HG03045 (cell line): Measurements from ENCODE around the gene SOX6.

Experiments
- ATAC-seq: cut with Tn5 transposase; IDR thresholded peaks from one replicate; pipeline ENCODE4 v1.9.1; 2021; ENCODE audit warnings: mild to moderate bottlenecking, moderate library complexity; ENCODE audit not compliant: unreplicated experiment

The SOX6 gene

DNA sequence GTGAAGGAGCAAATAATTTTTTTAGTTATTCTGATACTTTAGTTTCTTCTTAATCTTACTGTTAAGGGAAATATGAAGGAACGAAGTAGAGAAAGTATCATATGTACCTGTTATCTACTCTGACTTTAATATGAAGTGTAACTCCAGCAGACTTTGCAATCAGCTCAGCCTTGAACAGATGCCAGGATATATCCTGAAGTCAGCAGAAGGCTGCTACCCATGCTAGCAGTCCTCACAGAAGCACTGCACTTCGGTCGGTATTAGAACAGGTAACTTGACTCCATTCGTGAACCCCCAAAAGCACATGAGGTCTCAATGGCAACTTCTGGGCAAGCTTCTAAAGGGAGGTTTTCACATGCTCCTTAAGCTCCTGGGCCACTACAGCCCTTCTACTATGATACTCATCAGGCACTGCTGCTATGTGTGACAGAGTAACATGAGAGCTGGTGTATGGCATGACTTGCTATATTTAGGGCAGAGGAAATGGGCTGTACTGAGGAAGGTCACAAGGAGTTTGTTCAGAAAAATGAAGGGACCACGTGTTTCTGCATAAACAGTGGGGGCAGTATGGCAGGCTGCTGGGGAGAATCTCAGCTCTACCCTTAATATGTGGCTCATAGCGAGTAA is 344.1 kb downstream of the SOX6 start:
- no peak for ATAC-seq

DNA sequence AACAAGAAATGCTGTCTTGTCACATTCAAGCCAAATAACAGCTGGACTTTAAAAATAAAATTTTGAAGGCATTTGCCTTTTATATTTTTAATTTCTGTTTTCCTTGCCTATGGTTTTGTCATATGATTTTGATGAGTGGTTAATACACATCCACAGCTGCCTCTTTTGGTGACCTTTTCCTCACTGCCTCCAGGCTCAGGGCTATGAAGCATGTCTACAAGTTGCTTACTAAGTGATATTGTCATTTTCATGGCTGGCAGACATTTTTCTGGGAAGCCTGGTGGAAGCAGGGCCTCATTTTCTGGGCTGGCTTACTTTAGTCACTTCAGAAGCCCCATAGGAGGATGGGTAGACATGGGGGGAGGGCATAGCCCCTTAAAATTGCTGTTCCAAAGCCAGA is 344.9 kb downstream of the SOX6 start:
- no peak for ATAC-seq

DNA sequence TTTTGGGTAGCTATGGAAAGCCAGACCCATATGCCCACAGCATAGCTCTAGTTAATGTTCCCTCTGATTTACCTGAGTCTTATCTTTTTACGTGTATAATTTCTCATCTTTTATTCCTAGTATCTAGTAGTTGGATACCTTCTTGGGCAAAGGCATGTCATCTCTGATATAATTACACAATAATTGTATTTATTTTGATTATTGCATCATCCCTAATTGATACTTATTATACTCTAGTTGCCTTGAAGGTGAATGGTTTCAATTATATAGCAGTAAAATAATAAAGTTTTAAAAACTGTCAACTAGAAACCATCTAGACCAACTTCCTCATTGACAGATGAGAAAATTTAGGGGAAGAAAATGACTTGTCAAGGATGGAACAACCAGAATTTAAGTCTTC is 347.3 kb downstream of the SOX6 start:
- no peak for ATAC-seq

DNA sequence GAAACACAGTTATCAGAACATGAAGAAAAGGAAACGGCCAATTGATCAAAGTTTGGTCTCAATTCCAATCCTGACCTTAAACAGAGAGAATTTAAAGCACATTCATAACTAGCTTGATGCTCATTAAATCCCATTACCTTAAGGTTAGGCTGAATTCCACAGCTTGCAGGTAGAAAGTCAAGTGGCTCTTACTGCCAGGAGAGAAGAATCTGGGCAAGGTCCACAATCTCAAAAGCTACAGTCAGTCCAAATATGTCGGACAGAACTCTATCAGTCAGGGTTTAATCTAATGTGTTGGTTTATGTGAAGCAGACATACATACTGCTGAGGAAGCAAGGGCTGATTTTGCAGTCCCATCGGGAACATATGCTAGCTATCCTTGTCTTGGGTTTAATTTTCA is 348.8 kb downstream of the SOX6 start:
- no peak for ATAC-seq

DNA sequence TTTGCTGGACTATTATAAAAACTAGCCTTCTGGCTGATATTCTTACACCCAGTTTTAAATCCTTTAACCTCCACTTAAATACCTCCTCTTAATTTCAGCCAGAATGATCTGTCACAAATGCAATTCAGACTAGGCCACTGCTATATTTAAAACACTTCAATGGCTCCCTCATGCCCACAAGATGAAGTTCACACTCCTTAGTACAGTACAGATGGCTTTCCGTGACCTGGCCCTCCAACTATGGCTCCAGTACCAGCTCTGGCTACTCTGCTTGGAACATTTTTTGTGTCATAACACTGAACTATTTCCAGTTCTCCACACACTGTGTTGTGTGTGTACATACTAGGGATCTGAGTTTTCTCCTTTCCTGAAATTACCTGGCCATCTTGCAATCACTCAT is 353.4 kb downstream of the SOX6 start:
- ATAC-seq = no peak

DNA sequence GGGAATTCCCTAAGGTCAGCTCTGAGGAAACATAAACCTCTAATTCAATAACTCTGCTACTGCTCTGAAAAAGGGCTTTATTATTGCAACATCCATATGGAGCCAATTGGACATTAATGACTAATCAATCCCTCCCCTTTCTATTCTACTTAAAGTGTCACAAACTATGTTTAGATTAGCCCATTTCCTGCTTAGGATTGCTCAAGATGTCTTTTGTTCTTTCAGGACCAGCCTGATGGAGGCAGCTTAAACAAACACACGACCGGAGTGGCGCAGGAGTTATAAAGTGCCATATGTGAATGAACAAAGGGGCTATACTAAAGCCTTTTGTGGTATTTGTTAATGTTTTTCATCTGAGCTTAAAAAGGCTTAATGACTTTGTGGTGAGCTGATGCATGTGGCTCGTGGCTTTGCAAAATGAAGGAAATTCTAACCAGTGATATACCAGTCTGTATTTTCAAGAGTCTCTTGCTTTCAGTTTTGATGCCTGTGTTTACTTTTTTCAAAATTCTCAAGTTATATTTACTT is 354.4 kb downstream of the SOX6 start:
- ATAC-seq = no peak

DNA sequence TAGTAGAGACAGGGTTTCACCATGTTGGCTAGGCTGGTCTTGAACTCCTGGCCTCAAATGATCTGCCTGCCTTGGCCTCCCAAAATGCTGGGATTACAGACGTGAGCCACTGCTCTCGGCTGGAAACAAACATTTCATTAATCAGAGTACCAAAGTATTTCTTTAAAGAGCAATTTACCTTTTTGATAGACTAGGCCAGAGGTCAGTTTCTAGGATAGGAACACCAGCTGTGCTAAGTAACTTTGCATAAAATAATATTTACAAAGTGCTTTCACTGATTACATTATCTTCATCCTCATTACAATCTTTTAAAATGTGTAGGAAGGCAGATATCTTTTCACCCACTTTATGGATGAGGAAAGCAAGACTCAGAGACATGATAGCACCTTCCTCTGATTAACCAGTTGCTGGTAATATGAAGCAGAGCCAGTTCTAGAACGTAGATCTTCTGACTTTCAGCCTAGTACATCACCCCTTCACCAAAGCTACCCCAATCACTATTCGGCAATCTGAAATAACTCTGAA is 355.2 kb downstream of the SOX6 start:
- ATAC-seq = no peak

DNA sequence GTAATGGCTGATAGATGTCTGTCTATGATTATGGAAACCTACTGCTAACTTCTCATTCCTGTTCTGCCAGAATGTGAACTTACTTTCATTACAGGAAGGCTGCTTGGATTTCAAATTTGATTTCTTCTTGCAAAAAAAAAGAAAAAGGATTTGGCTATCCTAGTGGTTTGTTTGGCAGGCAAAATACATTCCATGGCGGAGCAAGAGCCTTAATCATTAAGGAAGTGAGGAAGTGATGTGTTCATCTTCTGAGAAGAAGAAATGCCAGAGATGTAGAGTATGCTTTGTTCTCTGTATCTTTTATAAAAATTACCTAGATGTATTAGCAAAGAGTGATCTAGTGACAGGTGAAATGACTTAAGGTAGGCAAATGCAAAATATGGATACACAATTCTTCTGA is 356.3 kb downstream of the SOX6 start:
- ATAC-seq = no peak

DNA sequence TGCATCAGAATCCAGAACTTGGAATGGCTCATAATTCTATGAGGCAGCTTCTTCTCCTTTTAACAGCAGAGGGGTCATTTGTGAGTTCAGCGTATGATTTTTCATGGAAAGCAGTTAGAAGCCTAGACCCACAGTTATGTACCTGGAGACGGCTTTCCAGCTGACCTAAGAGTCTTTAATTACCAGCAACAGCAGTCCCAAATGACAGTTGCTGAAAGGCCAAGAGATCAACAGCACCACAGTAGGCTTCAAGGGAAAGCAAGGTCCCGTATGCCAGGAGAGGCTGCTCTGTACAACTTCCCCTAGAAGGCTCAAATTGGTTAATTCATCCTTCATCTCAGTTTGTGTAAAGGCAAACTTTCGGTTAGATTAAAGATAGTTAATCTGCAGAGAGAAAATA is 363.0 kb downstream of the SOX6 start:
- ATAC-seq = no peak

DNA sequence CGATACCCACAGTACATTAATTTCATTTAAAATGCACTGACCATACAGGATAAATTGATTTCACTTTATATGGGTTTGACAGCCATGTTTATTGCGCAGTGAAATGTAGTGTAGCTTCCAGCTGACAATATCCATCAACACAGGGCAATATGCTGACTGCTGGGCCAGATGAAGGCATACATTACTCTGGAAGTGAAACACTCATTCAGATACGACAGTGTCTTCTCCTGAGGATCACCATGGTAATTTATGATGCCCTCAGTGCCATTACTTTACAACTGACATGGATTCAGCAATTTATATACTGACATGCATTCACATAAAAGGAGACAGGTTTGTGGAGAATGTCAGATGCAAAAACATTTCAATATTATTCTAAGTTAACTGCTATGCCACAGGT is 365.1 kb downstream of the SOX6 start:
- ATAC-seq = no peak

DNA sequence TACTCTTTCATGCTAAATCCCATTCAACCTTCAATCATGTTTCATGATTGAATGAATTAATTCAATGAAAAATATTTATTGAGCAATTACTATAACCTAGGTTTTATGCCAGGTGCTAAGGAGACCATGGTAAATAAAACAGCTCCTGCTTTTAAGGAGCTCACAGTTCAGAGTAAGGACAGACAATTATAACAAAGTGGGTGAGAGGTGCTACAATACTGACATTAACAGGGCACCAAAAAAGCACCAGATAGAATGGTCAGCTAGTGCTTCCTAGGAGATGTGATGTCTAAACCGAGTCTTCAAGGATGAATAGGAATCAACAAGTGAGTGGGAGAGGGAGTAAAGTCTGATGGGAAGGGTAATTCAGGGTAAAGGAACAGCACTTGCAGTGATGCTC is 366.7 kb downstream of the SOX6 start:
- ATAC-seq = no peak

DNA sequence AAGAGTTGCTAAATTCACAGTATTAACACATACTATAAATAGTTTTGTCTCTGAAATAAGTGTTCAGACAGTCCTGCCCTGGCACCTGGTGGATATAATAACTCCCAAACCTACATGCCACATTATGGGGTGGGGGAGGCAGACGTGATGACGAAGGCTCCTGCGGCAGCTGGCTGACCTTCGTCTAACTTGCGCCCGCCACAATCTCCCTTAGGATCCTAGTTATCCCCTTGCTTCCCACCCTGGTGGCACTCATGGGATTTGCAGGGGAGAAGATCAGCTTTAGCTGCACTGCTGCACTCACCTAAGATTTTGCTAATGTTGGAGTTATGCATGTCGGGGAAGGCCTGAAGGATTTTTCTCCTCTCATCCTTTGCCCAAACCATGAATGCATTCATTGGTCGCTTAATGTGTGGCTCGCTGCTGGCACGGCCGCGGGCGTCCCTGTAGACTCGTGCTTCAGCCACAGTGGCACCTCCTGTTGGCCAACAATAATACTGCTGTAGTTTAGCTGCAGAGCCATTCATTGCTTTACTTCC is 367.6 kb downstream of the SOX6 start:
- ATAC-seq = no peak

DNA sequence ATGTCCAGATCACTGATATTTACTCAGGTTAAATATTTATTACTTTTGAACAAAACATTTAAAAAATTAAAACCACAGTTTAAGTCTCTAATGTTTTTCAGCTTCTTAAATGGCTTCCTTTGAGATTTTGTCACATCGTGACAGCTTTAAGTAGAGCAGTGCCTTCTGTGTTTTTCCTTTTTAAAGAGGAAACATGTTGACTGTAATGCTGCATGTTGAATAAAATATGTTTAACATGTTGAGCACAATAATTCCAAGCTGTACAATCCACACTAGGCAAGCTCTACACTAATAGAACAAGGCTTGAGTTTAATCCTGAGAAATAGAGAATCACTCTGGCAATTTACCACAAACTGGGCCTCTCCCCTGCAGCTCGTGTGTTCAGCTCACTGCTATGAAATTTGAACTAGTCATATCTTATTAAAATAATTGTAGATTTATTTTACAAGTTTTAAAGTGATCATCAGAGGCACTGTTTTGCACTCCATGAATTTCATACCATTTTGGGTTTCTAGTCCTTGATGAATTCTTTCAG is 368.3 kb downstream of the SOX6 start:
- ATAC-seq = no peak

DNA sequence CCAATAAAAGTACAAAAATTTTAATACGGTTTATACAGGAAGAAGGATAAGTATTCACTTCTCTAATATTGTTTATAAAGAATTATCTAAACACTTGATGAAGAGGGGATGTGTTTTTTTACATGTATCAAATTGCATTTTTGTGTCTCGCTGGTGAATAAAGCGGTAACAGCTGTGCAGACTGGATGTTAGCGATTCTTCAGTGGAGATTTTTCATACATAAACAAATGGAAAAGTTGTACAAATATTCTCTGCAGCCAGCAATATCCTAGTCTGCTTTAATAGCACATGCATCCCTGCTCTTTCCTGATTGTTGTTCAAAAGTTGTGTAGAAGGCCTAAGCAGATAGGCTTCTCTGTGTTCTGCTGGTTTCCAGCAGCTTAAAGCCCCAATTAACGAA is 369.3 kb downstream of the SOX6 start:
- no peak for ATAC-seq

DNA sequence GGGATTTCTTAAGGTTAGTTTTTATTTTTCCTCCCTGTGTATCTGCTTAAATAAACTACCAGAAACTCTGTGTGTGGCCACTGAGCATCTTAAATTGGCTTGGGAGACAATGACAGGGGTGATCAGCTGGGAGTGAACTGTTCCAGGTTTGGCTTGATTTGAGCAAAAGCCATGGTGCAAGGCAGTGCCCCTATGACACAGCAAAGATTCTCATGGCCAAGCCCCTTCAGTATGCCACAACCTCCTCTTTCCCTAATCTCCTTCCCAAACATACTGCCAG is 370.5 kb downstream of the SOX6 start:
- no peak for ATAC-seq

DNA sequence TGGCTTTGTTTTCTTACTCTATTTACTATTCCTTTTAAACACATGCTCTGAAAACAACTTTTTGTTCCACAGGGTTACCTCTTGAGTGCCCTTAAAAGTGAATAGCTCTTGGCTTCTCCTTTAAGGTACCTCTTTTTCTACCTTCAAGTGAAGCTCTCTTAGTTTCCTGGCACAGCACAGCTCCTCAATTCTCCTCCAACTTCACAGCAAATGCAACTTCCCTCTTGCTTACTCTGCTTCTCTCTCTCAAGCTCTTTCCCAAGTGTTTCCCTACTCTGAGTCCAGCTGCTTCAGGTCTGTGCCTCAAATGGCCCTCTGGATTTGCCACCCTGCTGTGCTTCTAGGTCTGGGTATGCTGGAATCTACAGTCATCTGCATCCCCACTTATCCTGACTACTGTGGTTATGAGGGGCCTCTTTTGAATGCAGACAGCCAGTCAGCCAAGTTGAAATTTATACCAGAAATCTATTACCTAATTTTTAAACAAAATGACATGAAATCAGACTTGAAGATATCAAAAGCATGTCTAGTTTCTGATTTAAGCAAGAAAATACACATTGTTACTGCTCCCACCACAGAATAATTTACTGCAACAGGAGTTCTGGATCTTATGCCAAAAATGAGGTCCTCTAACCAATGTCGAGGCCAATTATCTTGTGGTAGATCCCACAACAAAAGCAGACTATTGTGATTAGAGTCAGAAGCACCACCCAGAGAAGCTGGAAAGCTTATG is 371.1 kb downstream of the SOX6 start:
- ATAC-seq = no peak

DNA sequence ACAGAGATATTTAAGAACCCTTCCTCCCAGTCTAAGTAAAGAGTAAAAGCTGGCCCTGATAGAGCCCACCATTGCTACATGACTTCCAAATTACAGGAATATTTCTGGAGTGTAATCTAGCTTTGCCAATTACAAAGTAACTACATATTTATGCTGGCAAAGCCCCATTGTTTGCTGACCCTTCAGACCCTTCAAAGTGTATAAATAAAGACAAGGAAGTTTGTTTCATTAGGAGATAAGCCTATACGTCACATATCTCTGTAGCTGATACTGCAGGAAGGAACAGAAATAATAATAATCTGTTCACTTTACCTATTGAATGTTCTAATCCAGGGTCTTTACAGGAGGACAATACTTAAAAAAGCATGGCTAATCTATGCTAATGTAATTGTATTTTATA is 375.1 kb downstream of the SOX6 start:
- ATAC-seq = no peak

DNA sequence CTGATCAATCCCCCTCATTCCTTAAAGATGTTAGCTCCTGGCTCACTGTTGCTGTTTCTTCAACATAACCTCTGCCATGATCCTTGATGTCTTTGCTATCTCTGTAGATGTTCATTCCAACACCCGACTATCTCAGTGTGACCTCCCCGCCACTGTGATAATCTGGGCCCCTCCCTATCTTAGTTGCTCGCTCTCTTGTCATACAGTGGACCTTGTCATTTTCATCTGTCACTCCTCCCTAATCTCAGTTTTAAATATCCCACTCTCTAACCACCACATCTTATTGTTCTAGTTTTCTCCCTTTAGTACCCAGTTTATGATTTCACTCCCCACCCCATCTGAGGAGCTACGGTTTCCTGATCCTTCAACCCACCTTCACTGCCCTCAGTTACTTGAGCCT is 379.2 kb downstream of the SOX6 start:
- ATAC-seq = no peak

DNA sequence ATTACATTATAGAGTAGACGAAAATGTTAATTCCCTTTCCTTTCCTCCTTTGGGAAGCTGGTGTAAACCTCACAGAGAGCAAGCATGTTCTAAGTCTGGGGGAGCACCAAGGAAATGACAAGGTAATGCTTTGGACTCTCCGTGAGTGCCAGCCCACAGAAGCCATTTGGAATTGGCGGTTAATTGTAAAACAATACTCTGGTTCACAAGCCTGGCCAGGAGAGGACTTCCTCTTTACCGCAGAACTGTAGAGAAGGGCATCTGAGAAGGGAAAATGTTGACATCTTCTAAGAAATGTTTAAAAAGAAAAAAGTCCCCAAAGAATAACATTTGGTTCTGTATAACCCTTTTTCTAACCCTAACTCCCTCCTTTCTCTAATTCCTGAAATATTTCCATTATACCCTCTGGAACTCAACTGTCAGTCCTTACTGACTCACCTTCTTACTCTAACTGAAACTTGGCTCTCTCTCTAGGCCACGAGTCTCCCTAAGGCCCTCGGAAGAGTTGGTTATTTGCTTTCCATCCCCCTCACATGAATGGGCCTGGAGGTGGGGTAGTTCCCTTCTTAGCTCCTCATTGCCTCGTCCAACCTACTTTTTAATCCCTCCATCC is 379.8 kb downstream of the SOX6 start:
- ATAC-seq = no peak

DNA sequence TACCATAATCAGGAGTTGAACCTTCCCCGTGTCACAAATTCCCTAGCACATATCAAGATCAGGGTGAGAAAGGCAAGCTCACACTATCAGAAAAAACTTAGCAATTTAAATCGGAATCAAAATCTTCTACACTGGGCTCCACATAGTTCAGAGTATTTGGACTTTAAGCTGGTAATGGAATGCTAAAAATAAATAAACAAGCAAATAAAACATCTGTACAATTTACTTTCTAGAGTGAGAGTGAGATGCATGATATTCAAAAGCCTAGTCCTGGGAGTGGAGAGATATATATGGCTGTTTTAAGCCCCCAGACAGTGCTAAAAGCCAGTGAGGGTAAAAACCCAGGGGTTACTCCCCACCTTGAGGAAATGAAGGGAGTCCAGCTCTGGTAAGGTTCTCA is 380.6 kb downstream of the SOX6 start:
- ATAC-seq = no peak

DNA sequence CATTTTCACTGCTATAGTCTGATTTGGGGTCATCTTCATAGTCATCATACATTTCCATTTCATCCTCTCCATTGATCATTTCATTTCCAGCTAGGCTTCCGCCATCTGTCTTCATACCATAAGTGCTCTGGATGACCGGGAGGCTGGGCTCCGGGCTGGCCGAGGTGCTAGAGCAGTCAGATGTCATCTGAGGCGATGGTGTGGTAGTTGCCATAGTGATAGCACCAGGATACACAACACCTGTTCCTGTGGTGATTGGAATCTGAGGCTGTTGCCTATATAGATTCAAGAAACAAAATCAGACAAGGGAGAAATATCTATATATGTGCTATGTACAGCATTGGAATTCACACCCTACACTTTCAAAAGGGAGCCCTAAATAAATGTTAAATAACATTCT is 383.5 kb downstream of the SOX6 start:
- no peak for ATAC-seq

DNA sequence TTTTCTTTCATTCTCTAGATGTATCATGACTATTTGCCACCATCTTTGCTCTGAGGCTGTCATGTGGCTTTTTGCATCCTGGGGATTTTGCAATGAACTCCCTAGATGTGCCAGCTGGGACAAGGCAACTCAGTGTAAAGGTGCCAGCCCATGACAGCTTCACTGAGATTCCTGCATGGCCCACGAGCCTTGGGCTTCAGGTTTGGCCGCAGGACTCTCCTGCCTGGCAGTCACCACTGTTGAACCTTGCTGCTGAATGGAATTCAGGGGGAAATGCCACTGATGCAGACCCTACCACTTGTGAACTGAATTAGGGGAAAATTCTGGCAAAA is 385.2 kb downstream of the SOX6 start:
- no peak for ATAC-seq
